Activated CD8-positive, alpha-beta memory T cell treated with anti-CD3 and anti-CD28 coated beads for 1 hour (primary cell): ENCODE data around the gene MMP7.
A peak's percentile ranks its signal among the peaks of the same experiment; 100 is the strongest.

ENCODE experiments used
- DNase-seq, 2 donors: peaks; one replicate each; pipeline ENCODE4 v3.0.0-alpha.2; 2020; ENCODE audit warnings: low read depth in 1 of 2; ENCODE audit errors: extremely low read depth in 1 of 2

Gene MMP7

GRCh38 chr11:102495161-102496042 lies 35.1 kb downstream of the MMP7 start:
- DNase-seq: peak in 1 of 2 donors; percentile 25

- DNase-seq: no peak
These were observed 36.3 kb downstream of the MMP7 start for GRCh38 chr11:102494216-102494615.

- DNase-seq: no peak
These were observed 37.0 kb downstream of the MMP7 start for GRCh38 chr11:102493524-102493923.

GRCh38 chr11:102491969-102492368 lies 38.6 kb downstream of the MMP7 start:
- no peak for DNase-seq

- DNase-seq: no peak
These were observed 41.1 kb downstream of the MMP7 start for GRCh38 chr11:102489186-102490145.

- DNase-seq: no peak
These were observed 42.3 kb downstream of the MMP7 start for GRCh38 chr11:102488208-102488607.

- DNase-seq: no peak
These were observed 43.3 kb downstream of the MMP7 start for GRCh38 chr11:102487214-102487613.

- no peak for DNase-seq
These were observed 44.0 kb downstream of the MMP7 start for GRCh38 chr11:102486584-102486983.

- DNase-seq: no peak
These were observed 45.3 kb downstream of the MMP7 start for GRCh38 chr11:102485095-102485722.

GRCh38 chr11:102482433-102482832 lies 48.1 kb downstream of the MMP7 start:
- DNase-seq: no peak

GRCh38 chr11:102479733-102480132 lies 50.8 kb downstream of the MMP7 start:
- DNase-seq: no peak

GRCh38 chr11:102478673-102479299 lies 51.8 kb downstream of the MMP7 start:
- no peak for DNase-seq

- no peak for DNase-seq
These were observed 53.7 kb downstream of the MMP7 start for GRCh38 chr11:102476812-102477211.

GRCh38 chr11:102476069-102476468 lies 54.5 kb downstream of the MMP7 start:
- DNase-seq: no peak

- DNase-seq: no peak
These were observed 57.0 kb downstream of the MMP7 start for GRCh38 chr11:102473543-102473942.

GRCh38 chr11:102472127-102472526 lies 58.4 kb downstream of the MMP7 start:
- no peak for DNase-seq

GRCh38 chr11:102471474-102471873 lies 59.1 kb downstream of the MMP7 start:
- DNase-seq: no peak
